B cell (primary cell): ENCODE results near the gene AZIN2. TPM values are rescaled to one million over a fixed set of nuclear protein-coding genes. Genes with fewer than 3 reads are reported as not detected.

Source experiments
- ATAC-seq: fragments of 200-7000 bp; cut with Tn5 transposase; one replicate; pipeline ENCODE4 v1.10.0; 2021; ENCODE audit warnings: low read depth, mild to moderate bottlenecking, moderate number of reproducible peaks, moderate library complexity
- CTCF ChIA-PET: fragments of 350-600 bp; sonication (Branson Sonifier 250); formaldehyde crosslinking; loops from one replicate; lab custom pipeline; 2021; ENCODE audit warnings: antibody characterized with exemption, inconsistent platforms; lab: Charles Lee
- POLR2A ChIA-PET: fragments of 350-600 bp; sonication (Branson Sonifier 250); formaldehyde crosslinking; loops from one replicate; lab custom pipeline; 2021; ENCODE audit warnings: antibody characterized with exemption; lab: Charles Lee
- DNase-seq: peaks from one replicate; pipeline ENCODE4 v3.0.0; 2013
- H2AFZ ChIP-seq: 2 replicates; pipeline ENCODE4 v1.6.1; 2012; ENCODE audit warnings: mild to moderate bottlenecking, low read depth, low read length; ENCODE audit not compliant: insufficient read depth, poor library complexity, severe bottlenecking
- H3K27ac ChIP-seq, 2 donors: 1 replicate in 1 of 2; 2 replicates in 1 of 2; pipeline ENCODE4 v1.5.1; 2012 to 2013; ENCODE audit warnings: low read length in 2 of 2, mild to moderate bottlenecking in 2 of 2, moderate library complexity in 1 of 2
- H3K27me3 ChIP-seq, 4 experiments: fragments of 200-600 bp in 1 of 4; sonication (generic) in 1 of 4; replicated peaks in 1 of 4; 1 replicate in 2 of 4; 2 replicates in 2 of 4; pipeline versions ENCODE4 v1.6.1 to v1.7.0; 2013 to 2016; ENCODE audit warnings: low read length in 3 of 4, mild to moderate bottlenecking in 2 of 4, mixed read lengths in 1 of 4, moderate library complexity in 1 of 4; ENCODE audit not compliant: insufficient read depth in 4 of 4, control insufficient read depth in 3 of 4; ENCODE audit errors: control extremely low read depth in 1 of 4
- H3K36me3 ChIP-seq, 2 experiments: replicated peaks in 1 of 2; 1 replicate in 1 of 2; 2 replicates in 1 of 2; pipeline versions ENCODE4 v1.6.1 to v1.7.1; 2013; ENCODE audit warnings: low read length in 1 of 2; ENCODE audit not compliant: insufficient read depth in 2 of 2, control insufficient read depth in 1 of 2; ENCODE audit errors: control extremely low read depth in 1 of 2, extremely low read depth in 1 of 2
- H3K4me1 ChIP-seq, 2 donors: fragments of 200-600 bp in 1 of 2; sonication (generic) in 1 of 2; 1 replicate in 1 of 2; 2 replicates in 1 of 2; pipeline versions ENCODE4 v1.5.1 to v1.6.1; 2013 to 2017; ENCODE audit warnings: low read length in 2 of 2; ENCODE audit not compliant: control insufficient read depth in 2 of 2, insufficient read depth in 2 of 2
- H3K4me2 ChIP-seq: replicated peaks from 2 replicates; pipeline ENCODE3; 2012; ENCODE audit warnings: mild to moderate bottlenecking, low read depth, low read length; ENCODE audit not compliant: poor library complexity, severe bottlenecking
- H3K4me3 ChIP-seq, 5 experiments: fragments of 200-600 bp in 1 of 5; sonication (generic) in 1 of 5; 1 replicate in 3 of 5; 2 replicates in 2 of 5; pipeline versions ENCODE4 v1.5.1 to v1.7.0; 2011 to 2016; ENCODE audit warnings: low read length in 4 of 5, mild to moderate bottlenecking in 4 of 5, low read depth in 2 of 5, control low read depth in 1 of 5, moderate library complexity in 1 of 5; ENCODE audit not compliant: insufficient read depth in 1 of 5; ENCODE audit errors: control extremely low read depth in 1 of 5, extremely low read depth in 1 of 5
- H3K79me2 ChIP-seq: fragments of 200-600 bp; sonication (generic); one replicate; pipeline ENCODE4 v1.6.0; 2016; ENCODE audit warnings: low read length; ENCODE audit not compliant: control insufficient read depth, insufficient read depth
- H3K9ac ChIP-seq: fragments of 200-600 bp; sonication (generic); 2 replicates; pipeline ENCODE4 v1.6.1; 2017; ENCODE audit warnings: mild to moderate bottlenecking, low read length, moderate library complexity
- H3K9me3 ChIP-seq, 3 donors: one replicate each; pipeline versions ENCODE4 v1.6.1 to v1.7.1; 2013; ENCODE audit warnings: low read length in 2 of 3; ENCODE audit not compliant: control insufficient read depth in 2 of 3, insufficient read depth in 1 of 3; ENCODE audit errors: control extremely low read depth in 1 of 3
- H4K20me1 ChIP-seq: 2 replicates; pipeline ENCODE4 v1.6.0; 2012; ENCODE audit warnings: mild to moderate bottlenecking, low read length; ENCODE audit not compliant: insufficient read depth, control insufficient read depth, poor library complexity, severe bottlenecking
- H3K27ac Mint-ChIP-seq: one replicate; pipeline ENCODE4 v1.8.0; 2021; ENCODE audit warnings: mixed read lengths
- H3K27me3 Mint-ChIP-seq: one replicate; pipeline ENCODE4 v1.8.0; 2021; ENCODE audit warnings: mixed read lengths
- H3K4me1 Mint-ChIP-seq: one replicate; pipeline ENCODE4 v1.8.0; 2021; ENCODE audit warnings: mixed read lengths
- H3K4me3 Mint-ChIP-seq: one replicate; pipeline ENCODE4 v1.8.0; 2021; ENCODE audit warnings: mixed read lengths
- H3K9me3 Mint-ChIP-seq: one replicate; pipeline ENCODE4 v1.8.0; 2022; ENCODE audit warnings: mixed read lengths; ENCODE audit not compliant: insufficient read depth
- EZH2 ChIP-seq: IDR thresholded peaks from 2 replicates; pipeline ENCODE4 v1.6.1; 2012; ENCODE audit warnings: borderline replicate concordance, low read depth, mild to moderate bottlenecking, moderate library complexity, low read length; ENCODE audit not compliant: insufficient read depth, poor library complexity, severe bottlenecking
- WGBS: methylation state at CpG from one replicate; pipeline ENCODE4 v1.1.5; 2013; ENCODE audit warnings: missing lambda C conversion rate; ENCODE audit not compliant: insufficient coverage; 5-methylcytosine and 5-hydroxymethylcytosine counted together
- intact Hi-C: fragments of 100-400 bp; cut with micrococcal nuclease; formaldehyde crosslinking; loops from one replicate; pipeline ENCODE4 v1.10.0; 2022
- polyA plus RNA-seq: library from polyadenylated mRNA; depleted of rRNA; stranded (reverse); fragments of >200 nt; gene quantifications from 2 replicates; pipeline ENCODE4 v1.2.3, GENCODE V29; 2012
- total RNA-seq, 2 donors: library from RNA; stranded (reverse); fragments of 120-200 nt in 1 of 2; gene quantifications; 1 replicate in 1 of 2; 2 replicates in 1 of 2; pipeline versions ENCODE4 v1.2.3 to v1.2.4, GENCODE V29; 2013 to 2022
- TF ChIP-seq, protein P1 (sequence below): fragments of 200-600 bp; IDR thresholded peaks from one replicate; pipeline ENCODE4 v1.8.0; 2022; ENCODE audit warnings: antibody characterized with exemption, mild to moderate bottlenecking

The AZIN2 gene
- total and polyA plus RNA-seq, 2 donors (not counting 1 experiment from before 2014, with no cell fraction given), result 0.33 to 5.9 TPM

GRCh38 chr1:33167650-33168447 is 86.9 kb downstream of the AZIN2 start:
- Mint-ChIP-seq H3K9me3 (no peaks in the 10 kb centered on the region), H3K27me3 (no peaks in the 10 kb centered on the region), H3K4me1 (peaks cover 9% of the 10 kb centered on the region), H3K4me3 (no peak overlapping the region), H3K27ac (no peak overlapping the region)
- Histone ChIP-seq H3K9me3 (peaks cover 0 to 3% (median 0%) of the 10 kb centered on the region in 3 donors), H3K9ac (no peak overlapping the region), H3K27me3 (no peaks in the 10 kb centered on the region), H3K27ac (no peak overlapping the region), H3K4me2 (no peak overlapping the region), H3K36me3 (peaks cover 0 to 39% of the 10 kb centered on the region in 2 experiments), H3K4me1 (peaks cover 0 to 6% of the 10 kb centered on the region in 2 donors), H3K79me2 (no peaks in the 10 kb centered on the region), H3K4me3 (no peak overlapping the region), H4K20me1 (peaks cover 12% of the 10 kb centered on the region), H2AFZ (no peak overlapping the region)
- ATAC-seq (no peak), DNase-seq (no peak)
- WGBS, result 98% methylated on average over 3 of the region's 4 CpGs
- TF ChIP-seq EZH2, result no peak
- TF ChIP-seq, protein P1, sequence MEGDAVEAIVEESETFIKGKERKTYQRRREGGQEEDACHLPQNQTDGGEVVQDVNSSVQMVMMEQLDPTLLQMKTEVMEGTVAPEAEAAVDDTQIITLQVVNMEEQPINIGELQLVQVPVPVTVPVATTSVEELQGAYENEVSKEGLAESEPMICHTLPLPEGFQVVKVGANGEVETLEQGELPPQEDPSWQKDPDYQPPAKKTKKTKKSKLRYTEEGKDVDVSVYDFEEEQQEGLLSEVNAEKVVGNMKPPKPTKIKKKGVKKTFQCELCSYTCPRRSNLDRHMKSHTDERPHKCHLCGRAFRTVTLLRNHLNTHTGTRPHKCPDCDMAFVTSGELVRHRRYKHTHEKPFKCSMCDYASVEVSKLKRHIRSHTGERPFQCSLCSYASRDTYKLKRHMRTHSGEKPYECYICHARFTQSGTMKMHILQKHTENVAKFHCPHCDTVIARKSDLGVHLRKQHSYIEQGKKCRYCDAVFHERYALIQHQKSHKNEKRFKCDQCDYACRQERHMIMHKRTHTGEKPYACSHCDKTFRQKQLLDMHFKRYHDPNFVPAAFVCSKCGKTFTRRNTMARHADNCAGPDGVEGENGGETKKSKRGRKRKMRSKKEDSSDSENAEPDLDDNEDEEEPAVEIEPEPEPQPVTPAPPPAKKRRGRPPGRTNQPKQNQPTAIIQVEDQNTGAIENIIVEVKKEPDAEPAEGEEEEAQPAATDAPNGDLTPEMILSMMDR, result no peak
- intact Hi-C loops, result no loop called here
- ChIA-PET CTCF (no interaction called here), POLR2A (no interaction called here)

GRCh38 chr1:33168556-33169289 is 87.8 kb downstream of the AZIN2 start:
- H3K27me3 ChIP-seq, result no peaks in the 10 kb centered on the region
- Mint-ChIP-seq H3K9me3 (no peaks in the 10 kb centered on the region), H3K4me1 (peaks cover 15% of the 10 kb centered on the region), H3K27me3 (no peaks in the 10 kb centered on the region), H3K27ac (peak overlapping the region; percentile 20), H3K4me3 (no peak overlapping the region)
- no peak overlapping the region for H3K4me3 ChIP-seq
- peaks cover 0 to 3% (median 0%) of the 10 kb centered on the region in 3 donors for H3K9me3 ChIP-seq
- H3K9ac ChIP-seq, result no peak overlapping the region
- DNase-seq (no peak), ATAC-seq (no peak)
- intact Hi-C loops, result no loop called here
- H4K20me1 ChIP-seq, result peaks cover 12% of the 10 kb centered on the region
- TF ChIP-seq, protein P1, result no peak
- no peak for TF ChIP-seq EZH2
- peaks cover 0 to 41% of the 10 kb centered on the region in 2 experiments for H3K36me3 ChIP-seq
- no peak overlapping the region for H3K4me2 ChIP-seq
- peaks cover 3% of the 10 kb centered on the region for H3K79me2 ChIP-seq
- ChIA-PET POLR2A (no interaction called here), CTCF (no interaction called here)
- no peak overlapping the region for H2AFZ ChIP-seq
- no peak overlapping the region for H3K27ac ChIP-seq
- peaks cover 0 to 6% of the 10 kb centered on the region in 2 donors for H3K4me1 ChIP-seq
- 100% methylated on average over 6 of the region's 11 CpGs for WGBS
